Peyer's patch (tissue), 4 donors: Measurements from ENCODE around the gene PAX7.

Source experiments
- CTCF ChIP-seq, 6 experiments: fragments of 450-650 bp in 4 of 6; fragments of 200-600 bp in 2 of 6; sonication (generic) in 1 of 6; IDR thresholded peaks; one replicate each; pipeline ENCODE4 v1.5.1; 2017 to 2019; ENCODE audit warnings: antibody characterized with exemption in 6 of 6, mild to moderate bottlenecking in 3 of 6, moderate library complexity in 1 of 6
- POLR2A ChIP-seq, 2 donors: fragments of 450-650 bp; IDR thresholded peaks; one replicate each; pipeline ENCODE4 v1.5.1; 2017; ENCODE audit warnings: antibody characterized with exemption in 2 of 2, mild to moderate bottlenecking in 2 of 2, moderate library complexity in 2 of 2

- TF ChIP-seq CTCF (IDR thresholded peaks at IDR 0.05), result no peak
- no peak for TF ChIP-seq POLR2A (IDR thresholded peaks at IDR 0.05)
Observed at GRCh38 chr1:18727956-18728355, 97.3 kb downstream of the PAX7 start.
